ENCODE measurements around the gene SERINC5.

SERINC5 gene

DNA sequence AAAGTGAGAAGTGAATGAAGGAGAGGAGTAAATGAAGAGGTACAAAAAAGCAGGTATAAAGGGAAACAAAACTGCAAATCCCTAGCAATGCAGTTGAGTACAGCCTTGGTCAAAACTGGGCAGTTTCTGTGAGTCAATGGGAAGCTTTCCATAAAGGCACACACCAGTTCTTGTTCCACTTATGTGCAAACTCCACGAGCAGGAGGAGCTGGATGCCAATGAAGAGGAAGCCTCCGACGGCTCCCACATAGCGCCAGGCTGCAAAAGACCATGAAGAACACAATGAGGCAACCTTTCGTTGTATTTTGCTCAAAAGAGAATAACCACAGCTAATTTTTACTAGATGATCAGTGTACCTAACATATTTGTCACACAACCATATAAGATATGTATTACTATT, 81.1 kb downstream of the SERINC5 start:
- Histone ChIP-seq H3K4me2 (no peak overlapping the region), H2AFZ (ENCODE audit: low read depth) (no peak overlapping the region), H3K27ac (no peak overlapping the region), H3K27me3 (ENCODE audit: insufficient read depth, low read depth) (no peaks in the 10 kb centered on the region), H3K36me3 (ENCODE audit: insufficient read depth) (no peaks in the 10 kb centered on the region), H3K4me3 (IDR thresholded peaks at IDR 0.05; ENCODE audit: insufficient read depth, low read depth, low read length) (no peak overlapping the region), H3K79me2 (ENCODE audit: insufficient read depth, low read depth) (peaks cover 11% of the 10 kb centered on the region; the same call in 1 of the 2 replicates), H3K9ac (no peak overlapping the region), H3K4me1 (ENCODE audit: low read depth, poor library complexity, severe bottlenecking) (peaks cover 13% of the 10 kb centered on the region), H4K20me1 (ENCODE audit: insufficient read depth) (no peaks in the 10 kb centered on the region)
- TF ChIP-seq, protein P1, sequence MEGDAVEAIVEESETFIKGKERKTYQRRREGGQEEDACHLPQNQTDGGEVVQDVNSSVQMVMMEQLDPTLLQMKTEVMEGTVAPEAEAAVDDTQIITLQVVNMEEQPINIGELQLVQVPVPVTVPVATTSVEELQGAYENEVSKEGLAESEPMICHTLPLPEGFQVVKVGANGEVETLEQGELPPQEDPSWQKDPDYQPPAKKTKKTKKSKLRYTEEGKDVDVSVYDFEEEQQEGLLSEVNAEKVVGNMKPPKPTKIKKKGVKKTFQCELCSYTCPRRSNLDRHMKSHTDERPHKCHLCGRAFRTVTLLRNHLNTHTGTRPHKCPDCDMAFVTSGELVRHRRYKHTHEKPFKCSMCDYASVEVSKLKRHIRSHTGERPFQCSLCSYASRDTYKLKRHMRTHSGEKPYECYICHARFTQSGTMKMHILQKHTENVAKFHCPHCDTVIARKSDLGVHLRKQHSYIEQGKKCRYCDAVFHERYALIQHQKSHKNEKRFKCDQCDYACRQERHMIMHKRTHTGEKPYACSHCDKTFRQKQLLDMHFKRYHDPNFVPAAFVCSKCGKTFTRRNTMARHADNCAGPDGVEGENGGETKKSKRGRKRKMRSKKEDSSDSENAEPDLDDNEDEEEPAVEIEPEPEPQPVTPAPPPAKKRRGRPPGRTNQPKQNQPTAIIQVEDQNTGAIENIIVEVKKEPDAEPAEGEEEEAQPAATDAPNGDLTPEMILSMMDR (conservative IDR thresholded peaks at IDR 0.05; ENCODE audit: low read depth, low read length): no peak

DNA sequence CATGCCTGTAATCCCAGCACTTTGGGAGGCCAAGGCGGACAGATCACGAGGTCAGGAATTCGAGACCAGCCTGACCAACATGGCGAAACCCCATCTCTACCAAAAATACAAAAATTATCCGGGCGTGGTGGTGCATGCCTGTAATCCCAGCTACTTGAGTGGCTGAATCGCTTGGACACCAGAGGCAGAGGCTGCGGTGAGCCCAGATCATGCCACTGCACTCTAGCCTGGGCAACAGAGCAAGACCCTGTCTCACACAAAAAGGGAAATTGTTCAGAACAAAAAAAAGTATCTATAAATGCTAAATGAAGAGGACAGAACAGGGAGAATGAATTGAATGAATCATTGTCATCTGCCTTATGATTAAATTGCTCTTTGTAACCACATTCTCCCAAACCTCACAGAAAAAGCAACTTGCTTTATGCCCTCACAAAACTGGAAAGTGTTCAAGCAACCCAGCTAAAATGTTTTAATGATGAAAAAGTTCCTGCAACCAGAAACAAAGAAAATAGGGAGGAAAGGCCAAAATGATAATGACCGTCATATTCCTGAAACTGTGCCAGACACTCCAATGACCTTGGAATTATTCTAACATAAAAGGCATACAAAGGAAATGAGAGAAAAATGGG, 83.7 kb downstream of the SERINC5 start:
- no peak overlapping the region for H3K4me3 ChIP-seq (IDR thresholded peaks at IDR 0.05; ENCODE audit: insufficient read depth, low read depth, low read length)
- H2AFZ ChIP-seq (ENCODE audit: low read depth): no peak overlapping the region
- no peaks in the 10 kb centered on the region for H3K27me3 ChIP-seq (ENCODE audit: insufficient read depth, low read depth)
- H3K36me3 ChIP-seq (ENCODE audit: insufficient read depth): no peaks in the 10 kb centered on the region
- TF ChIP-seq, protein P1 (conservative IDR thresholded peaks at IDR 0.05; ENCODE audit: low read depth, low read length): no peak
- no peaks in the 10 kb centered on the region for H4K20me1 ChIP-seq (ENCODE audit: insufficient read depth)
- H3K9ac ChIP-seq: no peak overlapping the region
- H3K79me2 ChIP-seq (ENCODE audit: insufficient read depth, low read depth): no peaks in the 10 kb centered on the region
- H3K4me1 ChIP-seq (ENCODE audit: low read depth, poor library complexity, severe bottlenecking): no peaks in the 10 kb centered on the region
- no peak overlapping the region for H3K4me2 ChIP-seq
- no peak overlapping the region for H3K27ac ChIP-seq

GRCh38 chr5:80170117-80170535, 85.7 kb downstream of the SERINC5 start:
- H3K4me1 ChIP-seq (ENCODE audit: low read depth, poor library complexity, severe bottlenecking): no peaks in the 10 kb centered on the region
- H3K36me3 ChIP-seq (ENCODE audit: insufficient read depth): no peaks in the 10 kb centered on the region
- no peak overlapping the region for H3K4me2 ChIP-seq
- TF ChIP-seq, protein P1 (conservative IDR thresholded peaks at IDR 0.05; ENCODE audit: low read depth, low read length): no peak
- H3K79me2 ChIP-seq (ENCODE audit: insufficient read depth, low read depth): no peaks in the 10 kb centered on the region
- H3K27me3 ChIP-seq (ENCODE audit: insufficient read depth, low read depth): no peaks in the 10 kb centered on the region
- no peak overlapping the region for H2AFZ ChIP-seq (ENCODE audit: low read depth)
- no peak overlapping the region for H3K4me3 ChIP-seq (IDR thresholded peaks at IDR 0.05; ENCODE audit: insufficient read depth, low read depth, low read length)
- H3K9ac ChIP-seq: no peak overlapping the region
- no peak overlapping the region for H3K27ac ChIP-seq
- H4K20me1 ChIP-seq (ENCODE audit: insufficient read depth): no peaks in the 10 kb centered on the region

DNA sequence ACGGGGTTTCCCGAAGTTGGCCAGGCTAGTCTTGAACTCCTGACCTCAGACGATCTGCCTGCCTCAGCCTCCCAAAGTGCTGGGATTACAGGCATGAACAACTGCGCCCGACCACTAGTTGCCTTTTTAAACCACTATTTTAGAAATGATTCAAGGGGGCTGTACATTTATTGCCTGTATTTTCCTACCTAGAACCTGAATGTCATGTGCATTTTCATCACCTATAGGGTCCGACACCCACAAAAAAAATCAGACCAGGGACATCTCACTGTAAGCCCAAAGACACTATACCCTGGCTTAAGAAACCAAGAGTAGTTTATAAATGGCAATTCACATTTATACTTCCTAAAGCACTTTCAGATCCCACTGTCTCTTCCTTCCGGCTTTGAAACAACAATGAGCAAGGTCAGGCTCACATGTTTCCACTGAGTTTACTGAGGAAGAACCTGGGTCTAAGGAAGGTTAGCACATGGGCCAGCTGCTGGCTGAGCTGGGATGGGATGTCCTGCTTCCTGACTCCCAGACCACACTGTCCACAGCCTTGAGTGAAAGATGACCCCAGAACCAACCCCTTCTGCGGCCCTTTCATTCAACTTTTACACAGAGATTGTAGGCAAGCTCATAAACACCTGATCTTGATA, 87.3 kb downstream of the SERINC5 start:
- Histone ChIP-seq H3K4me1 (ENCODE audit: low read depth, poor library complexity, severe bottlenecking) (no peaks in the 10 kb centered on the region), H2AFZ (ENCODE audit: low read depth) (no peak overlapping the region), H3K27me3 (ENCODE audit: insufficient read depth, low read depth) (no peaks in the 10 kb centered on the region), H3K4me3 (IDR thresholded peaks at IDR 0.05; ENCODE audit: insufficient read depth, low read depth, low read length) (no peak overlapping the region), H3K36me3 (ENCODE audit: insufficient read depth) (no peaks in the 10 kb centered on the region), H3K4me2 (no peak overlapping the region), H3K27ac (no peak overlapping the region), H3K9ac (no peak overlapping the region), H4K20me1 (ENCODE audit: insufficient read depth) (no peaks in the 10 kb centered on the region), H3K79me2 (ENCODE audit: insufficient read depth, low read depth) (no peaks in the 10 kb centered on the region)
- TF ChIP-seq, protein P1 (conservative IDR thresholded peaks at IDR 0.05; ENCODE audit: low read depth, low read length): no peak

Measured in KMS-11 (cell line).